Subcutaneous abdominal adipose tissue (tissue), 5 donors: Measurements from ENCODE around the gene TMOD1.

Source experiments
- H3K27ac ChIP-seq: one replicate; pipeline ENCODE4 v1.7.0; 2013; ENCODE audit warnings: low read depth, mild to moderate bottlenecking, inconsistent platforms, low read length, moderate library complexity
- H3K27me3 ChIP-seq, 5 donors: one replicate each; pipeline ENCODE4 v1.7.0; 2013; ENCODE audit warnings: low read length in 5 of 5, inconsistent platforms in 1 of 5; ENCODE audit not compliant: control insufficient read depth in 5 of 5, insufficient read depth in 4 of 5
- H3K36me3 ChIP-seq, 5 donors: one replicate each; pipeline ENCODE4 v1.7.0; 2013; ENCODE audit warnings: low read length in 5 of 5; ENCODE audit not compliant: control insufficient read depth in 5 of 5, insufficient read depth in 5 of 5
- H3K4me1 ChIP-seq, 5 donors: one replicate each; pipeline ENCODE4 v1.7.0; 2013; ENCODE audit warnings: low read length in 5 of 5, mild to moderate bottlenecking in 3 of 5, moderate library complexity in 1 of 5; ENCODE audit not compliant: control insufficient read depth in 5 of 5, insufficient read depth in 5 of 5
- H3K4me3 ChIP-seq, 5 donors: one replicate each; pipeline ENCODE4 v1.7.0; 2013; ENCODE audit warnings: low read length in 5 of 5, low read depth in 1 of 5
- H3K9ac ChIP-seq, 5 donors: one replicate each; pipeline ENCODE4 v1.7.0; 2013; ENCODE audit warnings: low read length in 5 of 5, mild to moderate bottlenecking in 4 of 5, moderate library complexity in 3 of 5
- H3K9me3 ChIP-seq, 5 donors: one replicate each; pipeline ENCODE4 v1.7.0; 2013; ENCODE audit warnings: low read length in 5 of 5; ENCODE audit not compliant: control insufficient read depth in 5 of 5
- donor health status: healthy.
- donor health status: healthy.
- donor health status: healthy.
- donor health status: healthy.
- donor health status: healthy.

TMOD1 gene

GRCh38 chr9:97543561-97543960 lies 42.1 kb downstream of the TMOD1 start:
- Histone ChIP-seq H3K9ac (no peak overlapping the region), H3K27ac (no peak overlapping the region), H3K4me1 (no peaks in the 10 kb centered on the region), H3K36me3 (no peaks in the 10 kb centered on the region), H3K4me3 (no peak overlapping the region), H3K27me3 (no peaks in the 10 kb centered on the region), H3K9me3 (peaks cover 0 to 3% (median 0%) of the 10 kb centered on the region in 5 donors)

- no peak overlapping the region for H3K27ac ChIP-seq
- H3K27me3 ChIP-seq: no peaks in the 10 kb centered on the region
- H3K9me3 ChIP-seq: peaks cover 0 to 5% (median 0%) of the 10 kb centered on the region in 5 donors
- H3K9ac ChIP-seq: no peak overlapping the region
- H3K4me3 ChIP-seq: no peak overlapping the region
- H3K4me1 ChIP-seq: no peaks in the 10 kb centered on the region
- H3K36me3 ChIP-seq: no peaks in the 10 kb centered on the region
Measured at GRCh38 chr9:97545486-97545885, 44.0 kb downstream of the TMOD1 start.

GRCh38 chr9:97547098-97547829 lies 45.8 kb downstream of the TMOD1 start:
- Histone ChIP-seq H3K9ac (no peak overlapping the region), H3K4me3 (no peak overlapping the region), H3K27me3 (no peaks in the 10 kb centered on the region), H3K27ac (no peak overlapping the region), H3K4me1 (no peaks in the 10 kb centered on the region), H3K9me3 (peaks cover 0 to 5% (median 0%) of the 10 kb centered on the region in 5 donors), H3K36me3 (no peaks in the 10 kb centered on the region)

GRCh38 chr9:97548379-97548778 lies 46.9 kb downstream of the TMOD1 start:
- no peak overlapping the region for H3K27ac ChIP-seq
- peaks cover 0 to 4% (median 0%) of the 10 kb centered on the region in 5 donors for H3K4me1 ChIP-seq
- H3K4me3 ChIP-seq: no peak overlapping the region
- H3K27me3 ChIP-seq: no peaks in the 10 kb centered on the region
- H3K9me3 ChIP-seq: peaks cover 0 to 5% (median 0%) of the 10 kb centered on the region in 5 donors
- H3K36me3 ChIP-seq: no peaks in the 10 kb centered on the region
- no peak overlapping the region for H3K9ac ChIP-seq

- Histone ChIP-seq H3K36me3 (no peaks in the 10 kb centered on the region), H3K9me3 (peaks cover 0 to 5% (median 0%) of the 10 kb centered on the region in 5 donors), H3K27ac (no peak overlapping the region), H3K4me3 (no peak overlapping the region), H3K4me1 (peaks cover 0 to 7% (median 0%) of the 10 kb centered on the region in 5 donors), H3K9ac (no peak overlapping the region), H3K27me3 (no peaks in the 10 kb centered on the region)
Measured at GRCh38 chr9:97548819-97549540, 47.5 kb downstream of the TMOD1 start.

- Histone ChIP-seq H3K27ac (no peak overlapping the region), H3K36me3 (no peaks in the 10 kb centered on the region), H3K4me1 (peaks cover 0 to 15% (median 10%) of the 10 kb centered on the region in 5 donors), H3K9ac (no peak overlapping the region), H3K27me3 (no peaks in the 10 kb centered on the region), H3K9me3 (peaks cover 0 to 5% (median 0%) of the 10 kb centered on the region in 5 donors), H3K4me3 (no peak overlapping the region)
Measured at GRCh38 chr9:97550386-97550785, 48.9 kb downstream of the TMOD1 start.

- no peak overlapping the region for H3K9ac ChIP-seq
- no peaks in the 10 kb centered on the region for H3K27me3 ChIP-seq
- H3K27ac ChIP-seq: no peak overlapping the region
- peaks cover 0 to 5% (median 0%) of the 10 kb centered on the region in 5 donors for H3K9me3 ChIP-seq
- H3K36me3 ChIP-seq: no peaks in the 10 kb centered on the region
- peaks cover 0 to 16% (median 11%) of the 10 kb centered on the region in 5 donors for H3K4me1 ChIP-seq
- no peak overlapping the region for H3K4me3 ChIP-seq
Measured at GRCh38 chr9:97551308-97551707, 49.8 kb downstream of the TMOD1 start.

- H3K27ac ChIP-seq: no peak overlapping the region
- H3K9me3 ChIP-seq: peaks cover 0 to 5% (median 0%) of the 10 kb centered on the region in 5 donors
- no peaks in the 10 kb centered on the region for H3K36me3 ChIP-seq
- no peak overlapping the region for H3K4me3 ChIP-seq
- peaks cover 4 to 35% (median 29%) of the 10 kb centered on the region in 5 donors for H3K4me1 ChIP-seq
- H3K27me3 ChIP-seq: no peaks in the 10 kb centered on the region
- H3K9ac ChIP-seq: no peak overlapping the region
Measured at GRCh38 chr9:97553141-97553540, 51.7 kb downstream of the TMOD1 start.

GRCh38 chr9:97553841-97554240 lies 52.4 kb downstream of the TMOD1 start:
- no peak overlapping the region for H3K4me3 ChIP-seq
- no peak overlapping the region for H3K9ac ChIP-seq
- no peak overlapping the region for H3K27ac ChIP-seq
- no peaks in the 10 kb centered on the region for H3K36me3 ChIP-seq
- peaks cover 5 to 39% (median 36%) of the 10 kb centered on the region in 5 donors for H3K4me1 ChIP-seq
- no peaks in the 10 kb centered on the region for H3K27me3 ChIP-seq
- peaks cover 0 to 4% (median 0%) of the 10 kb centered on the region in 5 donors for H3K9me3 ChIP-seq

- no peaks in the 10 kb centered on the region for H3K36me3 ChIP-seq
- no peak overlapping the region for H3K4me3 ChIP-seq
- H3K9ac ChIP-seq: no peak overlapping the region
- H3K4me1 ChIP-seq: peaks cover 5 to 41% (median 37%) of the 10 kb centered on the region in 5 donors
- H3K9me3 ChIP-seq: no peaks in the 10 kb centered on the region
- no peak overlapping the region for H3K27ac ChIP-seq
- no peaks in the 10 kb centered on the region for H3K27me3 ChIP-seq
Measured at GRCh38 chr9:97554566-97555075, 53.2 kb downstream of the TMOD1 start.
